K562 (cell line): ENCODE data around the gene OR52I1. TPM values are rescaled to one million over a fixed set of nuclear protein-coding genes. Genes with fewer than 3 reads are reported as not detected.

Source experiments
- ATF1 ChIP-seq, 2 experiments: fragments of 450-650 bp in 1 of 2; IDR thresholded peaks; 2 replicates each; pipeline ENCODE4 v1.6.1; 2016; ENCODE audit warnings: missing compliant biosample characterization in 1 of 2, missing genetic modification characterization in 1 of 2
- CREB3L1 ChIP-seq: fragments of 450-650 bp; IDR thresholded peaks from 2 replicates; pipeline ENCODE4 v1.6.1; 2014; ENCODE audit warnings: low read depth, mild to moderate bottlenecking, moderate library complexity, borderline replicate concordance
- EZH2 ChIP-seq: IDR thresholded peaks from 2 replicates; pipeline ENCODE4 v1.6.1; 2012; ENCODE audit warnings: low read depth, mild to moderate bottlenecking, inconsistent platforms, low read length, borderline replicate concordance
- HDAC1 ChIP-seq, 2 experiments: fragments of 450-650 bp; IDR thresholded peaks; 2 replicates each; pipeline ENCODE4 v1.6.1; 2016 to 2017; ENCODE audit warnings: inconsistent platforms in 1 of 2, mild to moderate bottlenecking in 1 of 2, moderate library complexity in 1 of 2
- JUN ChIP-seq, 2 experiments: sonication (generic) in 1 of 2; formaldehyde crosslinking in 1 of 2; IDR thresholded peaks; 2 replicates each; pipeline versions ENCODE4 v1.6.1 to v1.8.0; 2012 to 2022; ENCODE audit warnings: borderline replicate concordance in 2 of 2, mild to moderate bottlenecking in 2 of 2, improper control_type of control experiment in 1 of 2, low read depth in 1 of 2, low read length in 1 of 2, missing genetic modification reagents in 1 of 2
- KHSRP ChIP-seq: fragments of 450-650 bp; IDR thresholded peaks from 2 replicates; pipeline ENCODE4 v1.6.1; 2017
- LCOR ChIP-seq: sonication (generic); formaldehyde crosslinking; IDR thresholded peaks from 2 replicates; pipeline ENCODE4 v1.8.0; 2022; ENCODE audit warnings: mild to moderate bottlenecking, missing genetic modification reagents
- MEIS2 ChIP-seq: fragments of 450-650 bp; IDR thresholded peaks from 2 replicates; pipeline ENCODE4 v1.6.1; 2014; ENCODE audit warnings: mild to moderate bottlenecking; ENCODE audit not compliant: partially characterized antibody
- MYBL2 ChIP-seq, 2 experiments: fragments of 450-650 bp in 1 of 2; sonication (generic) in 1 of 2; formaldehyde crosslinking in 1 of 2; IDR thresholded peaks; 2 replicates each; pipeline versions ENCODE4 v1.6.1 to v1.8.1; 2017 to 2022; ENCODE audit warnings: borderline replicate concordance in 1 of 2, inconsistent platforms in 1 of 2, low read depth in 1 of 2, mild to moderate bottlenecking in 1 of 2, missing genetic modification reagents in 1 of 2, moderate library complexity in 1 of 2
- PCBP1 ChIP-seq: fragments of 200-400 bp; formaldehyde crosslinking; IDR thresholded peaks from 2 replicates; pipeline ENCODE4 v1.6.1; 2018; ENCODE audit warnings: mild to moderate bottlenecking, low read depth, low read length; ENCODE audit not compliant: poor library complexity, severe bottlenecking
- SOX6 ChIP-seq: fragments of 450-650 bp; IDR thresholded peaks from 2 replicates; pipeline ENCODE4 v1.6.1; 2014; ENCODE audit warnings: mild to moderate bottlenecking
- ZBTB11 ChIP-seq, 3 experiments: fragments of 200-800 bp in 1 of 3; fragments of 250-450 bp in 1 of 3; fragments of 450-650 bp in 1 of 3; sonication (Bioruptor Pico) in 1 of 3; sonication (Bioruptor generic) in 1 of 3; formaldehyde crosslinking in 1 of 3; IDR thresholded peaks; 2 replicates each; pipeline versions ENCODE4 v1.6.1 to v1.8.0; 2016 to 2022; ENCODE audit warnings: mild to moderate bottlenecking in 2 of 3, missing genetic modification characterization in 2 of 3, missing compliant biosample characterization in 1 of 3, moderate library complexity in 1 of 3
- ZNF274 ChIP-seq: IDR thresholded peaks from 2 replicates; pipeline ENCODE4 v1.6.1; 2011; ENCODE audit warnings: low read depth, mild to moderate bottlenecking, low read length, moderate library complexity, borderline replicate concordance
- polyA plus RNA-seq, 8 experiments: library from polyadenylated mRNA; depleted of rRNA in 4 of 8; stranded (reverse) in 5 of 8; unstranded in 3 of 8; fragments of >200 nt; fragmentation: Nextera tagmentation in 2 of 8; fragmentation: Illumina TruSeq in 1 of 8; extraction: Ambion mirVana in 2 of 8; extraction: Trizol in 1 of 8; gene quantifications; 2 replicates each; pipeline versions ENCODE4 v1.2.1 to v1.2.3, GENCODE V29; 2011 to 2014; ENCODE audit warnings: inconsistent platforms in 1 of 8, missing spikeins in 1 of 8
- total RNA-seq, 7 experiments: library from RNA; depleted of rRNA in 6 of 7; stranded (reverse); fragments of >200 nt in 6 of 7; fragmentation: Illumina TruSeq in 2 of 7; extraction: Trizol in 2 of 7; gene quantifications; 2 replicates each; pipeline versions ENCODE4 v1.2.1 to v1.2.3, GENCODE V29; 2011 to 2021; ENCODE audit warnings: low replicate concordance in 1 of 7
- TF ChIP-seq, protein P1 (sequence below): sonication (generic); formaldehyde crosslinking; IDR thresholded peaks from 2 replicates; pipeline ENCODE4 v1.8.0; 2023; ENCODE audit warnings: mild to moderate bottlenecking, missing genetic modification reagents
- TF ChIP-seq, protein P2 (sequence below), 3 experiments: fragments of 200-800 bp in 1 of 3; sonication (Bioruptor generic) in 1 of 3; sonication (generic) in 1 of 3; formaldehyde crosslinking in 1 of 3; IDR thresholded peaks; 2 replicates each; pipeline versions ENCODE4 v1.6.1 to v1.8.0; 2016 to 2022; ENCODE audit warnings: mild to moderate bottlenecking in 2 of 3, missing compliant biosample characterization in 2 of 3, missing genetic modification characterization in 2 of 3, missing genetic modification reagents in 1 of 3

Gene OR52I1
- total and polyA plus RNA-seq, 9 of the 15 experiments (the other 6 are each of a cell fraction or from before 2014, with no cell fraction given), result not detected

GRCh38 chr11:4607781-4608666 is 14.2 kb downstream of the OR52I1 start, which contains the start of gene TRIM68 (continued):
- peak; percentile 85; the same call in 1 of the 2 replicates for TF ChIP-seq CREB3L1
- 0 out of 6 replicates have a peak, but pooled peaks of 1 of the 3 experiments have one; percentile 32 for TF ChIP-seq ZBTB11 (CRISPR knock-in tag; IDR thresholded peaks at IDR 0.05)
- TF ChIP-seq EZH2, result no peak
- peak in 1 of 2 experiments; percentile 47; a peak in 1 of 4 replicates for TF ChIP-seq HDAC1 (IDR thresholded peaks at IDR 0.05)
- TF ChIP-seq KHSRP, result no peak
- TF ChIP-seq MEIS2, result peak; percentile 29
- no peak for TF ChIP-seq MYBL2 (IDR thresholded peaks at IDR 0.05; ENCODE audit: low read depth)
- TF ChIP-seq MYBL2 (CRISPR knock-in tag; IDR thresholded peaks at IDR 0.05; ENCODE audit: borderline replicate concordance), result no peak
- TF ChIP-seq, protein P1, sequence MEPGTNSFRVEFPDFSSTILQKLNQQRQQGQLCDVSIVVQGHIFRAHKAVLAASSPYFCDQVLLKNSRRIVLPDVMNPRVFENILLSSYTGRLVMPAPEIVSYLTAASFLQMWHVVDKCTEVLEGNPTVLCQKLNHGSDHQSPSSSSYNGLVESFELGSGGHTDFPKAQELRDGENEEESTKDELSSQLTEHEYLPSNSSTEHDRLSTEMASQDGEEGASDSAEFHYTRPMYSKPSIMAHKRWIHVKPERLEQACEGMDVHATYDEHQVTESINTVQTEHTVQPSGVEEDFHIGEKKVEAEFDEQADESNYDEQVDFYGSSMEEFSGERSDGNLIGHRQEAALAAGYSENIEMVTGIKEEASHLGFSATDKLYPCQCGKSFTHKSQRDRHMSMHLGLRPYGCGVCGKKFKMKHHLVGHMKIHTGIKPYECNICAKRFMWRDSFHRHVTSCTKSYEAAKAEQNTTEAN, result 0 out of 2 replicates have a peak, but pooled peaks have one; percentile 41
- TF ChIP-seq LCOR (CRISPR knock-in tag), result peak; percentile 87
- TF ChIP-seq, protein P2, sequence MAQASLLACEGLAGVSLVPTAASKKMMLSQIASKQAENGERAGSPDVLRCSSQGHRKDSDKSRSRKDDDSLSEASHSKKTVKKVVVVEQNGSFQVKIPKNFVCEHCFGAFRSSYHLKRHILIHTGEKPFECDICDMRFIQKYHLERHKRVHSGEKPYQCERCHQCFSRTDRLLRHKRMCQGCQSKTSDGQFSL (CRISPR knock-in tag; IDR thresholded peaks at IDR 0.05), result no peak
- TF ChIP-seq, protein P2 (tag; IDR thresholded peaks at IDR 0.05), result no peak
- no peak for TF ChIP-seq ATF1 (CRISPR knock-in tag; IDR thresholded peaks at IDR 0.05)
- peak; percentile 56 for TF ChIP-seq ATF1 (tag; IDR thresholded peaks at IDR 0.05)
- peak; percentile 14; the same call in 1 of the 2 replicates for TF ChIP-seq SOX6
- TF ChIP-seq PCBP1, result no peak
- no peak for TF ChIP-seq ZNF274
- no peak for TF ChIP-seq JUN (IDR thresholded peaks at IDR 0.05; ENCODE audit: borderline replicate concordance, low read depth, low read length)
- no peak for TF ChIP-seq JUN (CRISPR knock-in tag; IDR thresholded peaks at IDR 0.05; ENCODE audit: borderline replicate concordance)
